ENCODE measurements around the gene MYH10.

The MYH10 gene

DNA sequence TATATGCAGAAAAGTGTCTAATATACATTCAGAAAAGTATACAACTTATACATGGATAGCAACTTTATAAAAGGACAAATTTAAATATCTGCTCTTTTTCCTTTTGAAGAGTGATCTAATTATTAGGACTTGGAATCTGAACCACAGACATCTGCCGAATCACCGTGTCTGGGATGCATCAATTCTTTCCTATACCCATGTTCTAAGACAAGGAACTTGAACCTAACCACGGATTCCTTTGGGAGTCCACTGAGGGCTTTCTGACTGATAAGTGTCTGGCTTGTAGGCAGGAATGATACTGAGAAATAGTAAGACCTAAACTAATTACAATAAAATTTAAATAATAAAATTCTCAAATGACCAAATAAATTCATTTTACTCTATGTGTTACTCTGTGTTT, 140.7 kb downstream of the MYH10 start:
- DNase-seq: no peak

DNA sequence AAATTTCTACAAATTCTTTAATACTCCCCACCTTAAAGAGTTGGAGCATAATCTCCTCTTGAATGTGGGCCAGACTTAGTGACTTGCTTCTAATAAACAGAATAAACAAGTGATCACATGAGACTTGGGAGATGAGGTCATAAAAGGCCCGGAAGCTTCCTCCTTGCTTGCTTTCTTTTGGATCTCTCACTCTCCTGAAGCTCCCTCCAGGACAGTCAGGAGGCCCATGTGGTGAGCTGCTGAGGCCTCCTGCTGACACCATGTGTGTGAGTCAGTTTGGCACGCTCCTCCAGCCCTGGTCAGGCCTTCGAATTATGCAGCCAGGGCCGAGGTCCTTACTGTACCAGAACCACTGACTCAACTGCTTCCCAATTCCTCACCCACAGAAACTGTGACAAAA, 141.6 kb downstream of the MYH10 start:
- DNase-seq: no peak

DNA sequence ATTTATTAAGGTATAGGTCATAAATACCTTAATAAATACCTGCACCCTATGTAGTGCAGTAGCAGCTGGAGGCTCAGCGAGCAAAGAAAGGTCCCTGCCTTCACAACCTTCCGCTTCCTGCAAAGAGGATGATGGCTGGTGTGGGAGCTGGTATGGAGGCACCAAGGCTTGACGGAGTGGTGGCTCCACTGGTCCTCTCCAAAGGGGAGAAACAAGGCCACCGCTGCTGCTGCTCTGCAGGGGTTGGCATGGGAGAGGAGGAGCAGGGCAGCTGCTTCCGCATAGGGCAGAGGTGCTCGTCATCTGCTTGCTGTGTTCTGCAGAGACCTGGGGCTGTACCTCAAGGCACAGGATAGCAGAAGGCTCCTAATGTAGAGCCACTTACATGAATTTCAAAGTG, 142.0 kb downstream of the MYH10 start:
- DNase-seq: no peak

DNA sequence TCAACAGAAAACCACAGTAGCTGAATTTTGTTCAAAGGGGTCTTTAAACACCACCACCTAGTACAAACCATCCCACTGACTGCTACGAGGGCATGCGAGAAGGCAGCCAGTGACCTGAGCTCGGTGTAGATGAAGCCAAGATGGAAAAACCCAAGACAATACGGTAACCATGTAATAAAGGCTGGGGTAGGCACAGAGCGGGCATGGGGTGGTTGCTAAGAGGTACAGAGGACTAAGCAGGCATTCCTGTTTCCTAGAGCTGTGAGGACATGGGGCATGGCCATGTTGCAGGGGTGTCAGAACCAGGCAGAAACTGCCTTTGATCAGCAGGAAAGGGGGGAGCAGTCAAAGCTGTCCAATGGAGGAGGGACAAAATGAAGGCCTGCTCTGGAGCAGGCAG, 142.8 kb downstream of the MYH10 start:
- no peak for DNase-seq

DNA sequence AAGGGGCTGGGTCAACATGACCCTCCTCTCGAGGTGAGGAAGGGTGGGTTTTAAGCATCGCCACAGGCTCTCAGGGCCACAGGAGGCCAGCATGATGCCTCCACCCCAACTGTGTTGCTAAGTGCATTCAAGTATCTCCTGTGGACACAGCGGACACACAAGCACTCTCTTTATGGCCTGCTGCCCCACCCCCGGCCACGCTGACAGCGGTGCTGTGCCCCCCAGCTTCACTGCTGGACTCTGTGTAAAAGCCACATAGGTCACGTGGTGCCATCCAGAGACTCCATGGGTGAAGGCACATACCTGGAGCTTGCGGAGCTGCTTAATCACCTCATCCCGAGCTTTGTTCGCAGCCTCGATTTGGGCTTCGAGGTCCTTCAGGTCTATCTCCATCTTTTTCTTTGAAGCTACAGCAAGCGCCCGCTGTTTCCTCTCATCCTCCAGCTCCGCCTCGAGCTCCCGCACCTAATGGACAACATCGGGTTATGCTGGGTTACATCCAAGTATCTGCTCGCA, 143.3 kb downstream of the MYH10 start:
- DNase-seq: no peak

GRCh38 chr17:8485491-8485890, 145.0 kb downstream of the MYH10 start:
- DNase-seq: no peak

DNA sequence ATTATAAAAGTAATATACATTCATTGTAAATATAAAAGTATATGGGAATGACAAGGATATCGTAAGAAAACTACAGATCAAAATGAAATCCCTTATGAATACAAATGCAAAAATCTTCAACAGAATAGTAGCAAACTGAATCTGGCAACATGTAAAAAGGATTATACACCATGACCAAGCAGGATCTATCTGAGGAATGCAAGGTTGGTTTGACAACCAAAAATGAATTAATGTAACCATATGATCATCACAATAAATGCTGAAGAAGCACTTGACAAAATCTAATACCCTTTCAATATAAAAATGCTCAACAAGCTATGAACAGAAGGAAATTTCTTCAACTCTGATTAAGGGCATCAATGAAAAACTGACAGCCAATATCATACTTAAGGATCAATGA, 146.1 kb downstream of the MYH10 start:
- DNase-seq: no peak

DNA sequence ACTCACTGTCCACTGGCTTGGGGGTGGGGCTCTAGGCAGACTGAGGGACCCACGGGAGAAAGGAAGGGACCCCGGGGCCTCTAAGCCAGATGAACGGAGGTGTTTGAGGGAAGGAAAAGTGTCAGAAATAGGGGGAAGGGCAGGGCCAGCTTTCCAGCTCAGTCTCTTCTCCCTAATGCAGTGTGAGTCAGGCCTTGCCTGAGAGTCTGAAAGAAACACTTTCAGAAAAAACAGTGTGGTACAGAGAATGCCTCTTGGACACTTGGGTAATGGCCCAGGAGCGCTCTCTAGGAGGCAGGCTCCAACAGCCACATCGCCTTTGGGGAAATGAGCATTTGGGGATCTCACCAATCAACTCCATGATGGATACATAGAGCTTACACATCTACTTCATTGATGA, 148.0 kb downstream of the MYH10 start:
- DNase-seq: no peak

- no peak for DNase-seq
Measured at GRCh38 chr17:8481703-8482102, 148.8 kb downstream of the MYH10 start.

- DNase-seq: no peak
Measured at GRCh38 chr17:8481089-8481488, 149.4 kb downstream of the MYH10 start.

DNA sequence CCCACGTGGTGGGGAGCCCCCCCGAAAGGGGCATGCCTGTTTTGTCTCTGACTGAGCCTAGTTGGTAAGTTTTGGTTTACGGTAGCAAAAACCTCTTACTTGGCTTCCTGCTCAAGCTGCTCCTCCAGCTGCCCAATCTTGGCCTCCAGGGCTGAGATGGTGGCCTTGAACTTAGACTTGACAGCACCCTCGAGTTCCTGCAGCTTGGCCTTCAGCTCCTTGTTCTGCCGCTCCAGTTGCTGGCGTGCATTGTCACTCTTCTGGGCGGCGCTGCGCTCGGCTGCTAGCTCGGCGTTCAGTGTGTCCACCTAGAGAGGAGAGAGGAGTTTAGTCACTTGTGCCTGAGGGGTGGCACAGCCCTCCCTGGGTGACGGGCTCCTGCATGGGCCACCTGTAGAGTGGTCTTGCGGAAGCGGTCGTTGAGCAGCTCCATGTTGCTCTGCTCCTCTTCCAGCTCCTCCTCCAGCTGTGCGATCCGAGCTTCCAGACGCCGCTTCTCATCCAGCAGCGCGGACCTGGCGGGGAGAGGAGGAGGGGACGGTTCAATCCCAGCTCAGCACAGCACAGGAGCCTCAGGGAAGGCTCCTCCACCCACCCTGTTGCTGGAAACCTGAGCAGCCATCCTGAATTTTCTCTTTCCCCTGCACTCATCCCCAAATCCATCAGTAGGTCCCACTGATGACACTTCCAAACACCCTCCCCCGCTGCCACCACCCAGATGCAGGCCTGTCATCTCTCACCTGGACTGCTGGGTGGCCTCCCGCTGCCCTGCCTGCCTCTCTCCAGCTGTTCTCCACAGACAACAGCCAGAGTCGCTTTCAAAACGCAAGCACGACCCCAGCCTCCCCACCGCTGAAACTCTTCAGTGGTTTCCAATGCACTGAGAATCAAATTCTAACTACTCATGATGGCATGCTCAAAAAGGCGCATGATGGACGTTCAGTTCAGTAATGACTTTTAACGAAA, 150.2 kb downstream of the MYH10 start:
- no peak for DNase-seq

DNA sequence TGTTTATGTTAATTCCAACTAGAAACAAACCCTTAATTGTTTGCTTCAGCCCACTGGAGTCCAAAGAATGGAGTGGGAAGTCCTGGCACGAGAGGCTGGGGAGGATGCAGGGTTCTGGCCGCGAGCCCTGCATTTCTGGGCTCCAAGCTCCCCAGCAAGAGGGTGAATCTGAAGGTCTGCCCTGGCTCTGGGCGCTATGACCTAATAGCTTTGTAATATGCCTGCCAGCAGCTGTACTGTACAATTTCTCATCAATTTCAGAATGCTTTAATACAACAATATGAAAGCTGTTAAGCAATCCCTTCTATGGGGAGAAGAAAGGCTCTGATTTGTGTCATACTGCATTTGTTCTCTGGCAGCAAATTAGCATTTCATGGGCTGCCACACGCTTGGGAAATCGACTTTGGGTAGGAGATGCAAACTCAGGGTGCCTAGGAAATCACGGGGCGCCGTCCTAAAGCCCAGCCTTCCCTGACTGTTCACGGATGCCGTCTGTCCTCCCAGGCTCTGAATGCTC, 151.0 kb downstream of the MYH10 start:
- DNase-seq: no peak

DNA sequence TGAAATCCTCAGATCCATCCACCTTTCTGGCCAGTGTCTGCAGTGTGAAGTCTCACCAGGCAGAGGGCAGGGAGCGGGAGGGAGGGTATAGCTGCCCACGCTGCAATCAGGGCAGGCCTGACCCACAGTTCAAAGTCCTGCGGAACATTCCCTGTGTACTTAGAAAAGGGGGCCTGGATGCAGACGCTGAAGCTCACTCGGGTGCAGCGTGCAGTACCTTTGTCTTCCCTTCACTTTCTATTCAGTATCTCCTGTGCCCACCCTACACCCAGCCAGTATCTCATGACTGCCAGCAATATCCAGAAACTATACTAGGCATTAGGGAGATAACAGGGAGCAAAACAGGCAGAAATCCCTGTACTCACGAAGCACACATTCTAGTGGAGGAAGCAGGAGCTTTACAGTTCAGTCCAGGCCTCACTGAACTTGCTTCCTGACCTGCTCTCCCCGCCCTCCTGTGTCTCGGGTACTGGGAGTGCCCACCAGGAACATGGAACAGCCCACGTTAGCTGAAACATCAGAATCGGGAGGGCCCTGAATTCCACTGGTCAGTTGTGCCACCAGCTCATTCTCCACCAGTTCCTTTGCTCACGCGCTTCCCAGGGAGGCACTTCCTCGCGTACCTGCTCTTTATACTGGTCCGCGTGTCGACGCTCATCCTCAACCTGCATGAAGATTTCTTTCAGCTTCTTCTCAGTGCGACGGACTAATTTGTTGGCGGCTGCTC, 152.6 kb downstream of the MYH10 start:
- DNase-seq: no peak

- no peak for DNase-seq
Measured at GRCh38 chr17:8477171-8477570, 153.4 kb downstream of the MYH10 start.

GRCh38 chr17:8476741-8477140, 153.8 kb downstream of the MYH10 start:
- DNase-seq: no peak

GRCh38 chr17:8475781-8476180, 154.7 kb downstream of the MYH10 start:
- DNase-seq: no peak

- DNase-seq: no peak
Measured at GRCh38 chr17:8475227-8475626, 155.3 kb downstream of the MYH10 start.

GRCh38 chr17:8474826-8475225, 155.7 kb downstream of the MYH10 start:
- DNase-seq: no peak

- no peak for DNase-seq
Measured at GRCh38 chr17:8473451-8474192, 156.9 kb downstream of the MYH10 start.

GRCh38 chr17:8472663-8473062, 157.9 kb downstream of the MYH10 start:
- DNase-seq: no peak

- DNase-seq: no peak
Measured at GRCh38 chr17:8470447-8471047, 160.0 kb downstream of the MYH10 start.

GRCh38 chr17:8469964-8470363, 160.6 kb downstream of the MYH10 start:
- no peak for DNase-seq

GRCh38 chr17:8468980-8469379, 161.5 kb downstream of the MYH10 start:
- DNase-seq: no peak

All from CD4-positive, alpha-beta T cell treated with Interleukin-6 for 4 hours (primary cell).